GM12878 (cell line): ENCODE results near the gene ABHD18. TPM values are rescaled to one million over a fixed set of nuclear protein-coding genes. Genes with fewer than 3 reads are reported as not detected.

ENCODE experiments used
- BMI1 ChIP-seq: fragments of 450-650 bp; IDR thresholded peaks from 2 replicates; pipeline ENCODE4 v1.6.1; 2016; ENCODE audit warnings: mild to moderate bottlenecking, moderate library complexity, borderline replicate concordance
- CHD1 ChIP-seq: IDR thresholded peaks from 2 replicates; pipeline ENCODE4 v1.6.1; 2012; ENCODE audit warnings: low read depth, low read length, improper control_type of control experiment
- EGR1 ChIP-seq, 2 experiments: IDR thresholded peaks; 1 replicate in 1 of 2; 2 replicates in 1 of 2; pipeline ENCODE4 v1.6.1; 2011 to 2012; ENCODE audit warnings: low read depth in 2 of 2, low read length in 2 of 2, borderline replicate concordance in 1 of 2, mild to moderate bottlenecking in 1 of 2, moderate library complexity in 1 of 2
- FOXM1 ChIP-seq: IDR thresholded peaks from 2 replicates; pipeline ENCODE4 v1.6.1; 2012; ENCODE audit warnings: low read depth, mild to moderate bottlenecking, inconsistent platforms, low read length, moderate library complexity
- HDGF ChIP-seq: fragments of 450-650 bp; IDR thresholded peaks from 2 replicates; pipeline ENCODE4 v1.6.1; 2016; ENCODE audit warnings: antibody characterized with exemption
- MTA2 ChIP-seq: fragments of 450-650 bp; IDR thresholded peaks from 2 replicates; pipeline ENCODE4 v1.6.1; 2016; ENCODE audit warnings: low read depth, mild to moderate bottlenecking, moderate library complexity
- NFYB ChIP-seq: IDR thresholded peaks from 2 replicates; pipeline ENCODE4 v1.6.1; 2011; ENCODE audit warnings: low read depth, mild to moderate bottlenecking, low read length, improper control_type of control experiment, moderate library complexity; ENCODE audit not compliant: insufficient read depth
- PKNOX1 ChIP-seq: fragments of 450-650 bp; IDR thresholded peaks from 2 replicates; pipeline ENCODE4 v1.6.1; 2016; ENCODE audit warnings: mild to moderate bottlenecking
- RAD51 ChIP-seq: fragments of 450-650 bp; IDR thresholded peaks from 2 replicates; pipeline ENCODE4 v1.6.1; 2016; ENCODE audit warnings: moderate library complexity, mild to moderate bottlenecking, inconsistent platforms
- RFX5 ChIP-seq: IDR thresholded peaks from 2 replicates; pipeline ENCODE4 v1.6.1; 2011; ENCODE audit warnings: low read depth, low read length, improper control_type of control experiment
- SIN3A ChIP-seq: IDR thresholded peaks from 2 replicates; pipeline ENCODE4 v1.6.1; 2012; ENCODE audit warnings: low read depth, low read length, improper control_type of control experiment
- SIX5 ChIP-seq: IDR thresholded peaks from 2 replicates; pipeline ENCODE4 v1.6.1; 2011; ENCODE audit warnings: mild to moderate bottlenecking, low read depth, low read length, moderate library complexity; ENCODE audit not compliant: severe bottlenecking
- SMAD1 ChIP-seq: fragments of 450-650 bp; IDR thresholded peaks from 2 replicates; pipeline ENCODE4 v1.6.1; 2018; ENCODE audit warnings: mild to moderate bottlenecking, low read depth; ENCODE audit not compliant: partially characterized antibody
- SREBF1 ChIP-seq: IDR thresholded peaks from 2 replicates; pipeline ENCODE4 v1.6.1; 2012; ENCODE audit warnings: mild to moderate bottlenecking, low read length
- SRF ChIP-seq, 2 experiments: IDR thresholded peaks; 2 replicates each; pipeline ENCODE4 v1.6.1; 2011; ENCODE audit warnings: low read depth in 2 of 2, low read length in 2 of 2, mild to moderate bottlenecking in 1 of 2, moderate library complexity in 1 of 2
- STAT3 ChIP-seq: IDR thresholded peaks from 2 replicates; pipeline ENCODE4 v1.6.1; 2011; ENCODE audit warnings: low read depth, low read length, improper control_type of control experiment
- TBL1XR1 ChIP-seq: IDR thresholded peaks from 2 replicates; pipeline ENCODE4 v1.6.1; 2012; ENCODE audit warnings: low read depth, low read length, improper control_type of control experiment
- ZNF274 ChIP-seq: IDR thresholded peaks from one replicate; pipeline ENCODE4 v1.8.0; 2011; ENCODE audit not compliant: insufficient read length, insufficient read depth
- ZZZ3 ChIP-seq: IDR thresholded peaks from 2 replicates; pipeline ENCODE4 v1.6.1; 2011; ENCODE audit warnings: low read depth; ENCODE audit not compliant: control insufficient read depth, insufficient read length
- polyA plus RNA-seq, 11 experiments: library from polyadenylated mRNA; depleted of rRNA in 4 of 11; unstranded in 6 of 11; stranded (reverse) in 5 of 11; fragments of >200 nt; fragmentation: Nextera tagmentation in 4 of 11; fragmentation: Illumina TruSeq in 1 of 11; extraction: Ambion mirVana in 4 of 11; extraction: Trizol in 1 of 11; gene quantifications; 1 replicate in 1 of 11; 2 replicates in 10 of 11; pipeline versions ENCODE4 v1.2.1 to v1.2.3, GENCODE V29; 2011 to 2016; ENCODE audit warnings: inconsistent platforms in 2 of 11, missing spikeins in 2 of 11, low read depth in 1 of 11
- total RNA-seq, 4 experiments: library from RNA; depleted of rRNA in 3 of 4; stranded (reverse); fragments of >200 nt in 3 of 4; fragmentation: Illumina TruSeq in 1 of 4; extraction: Trizol in 1 of 4; gene quantifications; 2 replicates each; pipeline versions ENCODE4 v1.2.1 to v1.2.3, GENCODE V29; 2013 to 2021
- TF ChIP-seq, protein P1 (sequence below): fragments of 450-650 bp; IDR thresholded peaks from 2 replicates; pipeline ENCODE4 v1.6.1; 2017; ENCODE audit warnings: antibody characterized with exemption, mild to moderate bottlenecking, moderate library complexity
- TF ChIP-seq, protein P2 (sequence below): fragments of 450-650 bp; IDR thresholded peaks from 2 replicates; pipeline ENCODE4 v1.6.1; 2017; ENCODE audit warnings: mild to moderate bottlenecking
- TF ChIP-seq, protein P3 (sequence below): fragments of 450-650 bp; conservative IDR thresholded peaks from 2 replicates; pipeline ENCODE4 v1.6.1; 2017; ENCODE audit warnings: mild to moderate bottlenecking, moderate library complexity

ABHD18 gene
- total and polyA plus RNA-seq, 10 of the 15 experiments (the other 5 are each of a cell fraction or from before 2014, with no cell fraction given) = 3.4 to 13.5 (median 9.6) TPM

DNA sequence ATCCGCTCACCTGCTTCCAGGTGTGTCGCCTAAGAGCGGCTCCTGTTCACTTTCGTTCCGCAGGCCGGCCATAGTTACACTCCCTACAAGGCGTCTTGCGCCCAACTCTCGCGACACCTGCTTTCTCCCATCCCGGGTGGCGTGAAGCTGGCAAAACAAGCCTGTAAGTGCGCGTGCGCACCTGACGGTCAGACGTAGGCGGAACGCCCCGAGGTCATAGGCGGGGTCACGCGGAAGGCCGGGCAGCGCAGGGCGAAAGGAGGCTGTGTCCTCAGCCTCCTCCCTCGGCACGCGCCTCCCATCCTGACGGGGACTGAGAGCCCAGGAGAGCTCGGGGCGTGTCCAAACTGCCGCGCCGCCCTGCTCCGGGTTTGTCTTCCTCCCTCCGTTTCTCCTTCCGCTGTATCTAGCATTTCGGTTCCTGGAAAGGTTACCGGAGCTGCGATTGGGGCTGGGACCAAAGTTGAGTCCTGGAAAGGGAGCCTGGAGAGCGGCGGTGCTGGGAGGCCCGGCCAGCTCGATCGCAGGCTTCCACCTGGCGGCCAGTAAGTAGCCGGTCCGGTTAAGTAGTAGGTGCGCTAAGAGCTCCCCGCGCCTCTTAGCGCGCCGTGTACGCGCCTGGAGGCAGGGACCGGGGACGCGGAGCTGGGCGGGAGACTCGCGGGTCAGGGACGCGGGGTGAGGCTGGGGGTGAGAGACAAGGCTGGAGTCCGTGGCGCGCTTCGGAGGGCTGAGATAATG is at the start of gene ABHD18, which contains the start of gene MFSD8 (continued):
- TF ChIP-seq SIX5 (peak; percentile 6), EGR1 (IDR thresholded peaks at IDR 0.05; ENCODE audit: borderline replicate concordance in 1 of 2, low read depth in 2 of 2, low read length in 2 of 2) (peak in 1 of 2 experiments; percentile 43; a peak in 1 of 3 replicates), SIN3A (no peak; the same call in 1 of the 2 replicates), SMAD1 (no peak), TBL1XR1 (no peak), STAT3 (no peak), SRF (IDR thresholded peaks at IDR 0.05; ENCODE audit: low read depth in 2 of 2, low read length in 2 of 2) (peak; percentile 6 to 44; a peak in 1 of 4 replicates), HDGF (no peak; the same call in 1 of the 2 replicates), RFX5 (no peak), SREBF1 (no peak), NFYB (no peak), ZZZ3 (no peak), BMI1 (no peak), RAD51 (peak; percentile 62), CHD1 (no peak), FOXM1 (no peak), PKNOX1 (peak; percentile 45), MTA2 (no peak), ZNF274 (no peak)
- TF ChIP-seq, protein P1, sequence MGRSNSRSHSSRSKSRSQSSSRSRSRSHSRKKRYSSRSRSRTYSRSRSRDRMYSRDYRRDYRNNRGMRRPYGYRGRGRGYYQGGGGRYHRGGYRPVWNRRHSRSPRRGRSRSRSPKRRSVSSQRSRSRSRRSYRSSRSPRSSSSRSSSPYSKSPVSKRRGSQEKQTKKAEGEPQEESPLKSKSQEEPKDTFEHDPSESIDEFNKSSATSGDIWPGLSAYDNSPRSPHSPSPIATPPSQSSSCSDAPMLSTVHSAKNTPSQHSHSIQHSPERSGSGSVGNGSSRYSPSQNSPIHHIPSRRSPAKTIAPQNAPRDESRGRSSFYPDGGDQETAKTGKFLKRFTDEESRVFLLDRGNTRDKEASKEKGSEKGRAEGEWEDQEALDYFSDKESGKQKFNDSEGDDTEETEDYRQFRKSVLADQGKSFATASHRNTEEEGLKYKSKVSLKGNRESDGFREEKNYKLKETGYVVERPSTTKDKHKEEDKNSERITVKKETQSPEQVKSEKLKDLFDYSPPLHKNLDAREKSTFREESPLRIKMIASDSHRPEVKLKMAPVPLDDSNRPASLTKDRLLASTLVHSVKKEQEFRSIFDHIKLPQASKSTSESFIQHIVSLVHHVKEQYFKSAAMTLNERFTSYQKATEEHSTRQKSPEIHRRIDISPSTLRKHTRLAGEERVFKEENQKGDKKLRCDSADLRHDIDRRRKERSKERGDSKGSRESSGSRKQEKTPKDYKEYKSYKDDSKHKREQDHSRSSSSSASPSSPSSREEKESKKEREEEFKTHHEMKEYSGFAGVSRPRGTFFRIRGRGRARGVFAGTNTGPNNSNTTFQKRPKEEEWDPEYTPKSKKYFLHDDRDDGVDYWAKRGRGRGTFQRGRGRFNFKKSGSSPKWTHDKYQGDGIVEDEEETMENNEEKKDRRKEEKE = no peak
- TF ChIP-seq, protein P2, sequence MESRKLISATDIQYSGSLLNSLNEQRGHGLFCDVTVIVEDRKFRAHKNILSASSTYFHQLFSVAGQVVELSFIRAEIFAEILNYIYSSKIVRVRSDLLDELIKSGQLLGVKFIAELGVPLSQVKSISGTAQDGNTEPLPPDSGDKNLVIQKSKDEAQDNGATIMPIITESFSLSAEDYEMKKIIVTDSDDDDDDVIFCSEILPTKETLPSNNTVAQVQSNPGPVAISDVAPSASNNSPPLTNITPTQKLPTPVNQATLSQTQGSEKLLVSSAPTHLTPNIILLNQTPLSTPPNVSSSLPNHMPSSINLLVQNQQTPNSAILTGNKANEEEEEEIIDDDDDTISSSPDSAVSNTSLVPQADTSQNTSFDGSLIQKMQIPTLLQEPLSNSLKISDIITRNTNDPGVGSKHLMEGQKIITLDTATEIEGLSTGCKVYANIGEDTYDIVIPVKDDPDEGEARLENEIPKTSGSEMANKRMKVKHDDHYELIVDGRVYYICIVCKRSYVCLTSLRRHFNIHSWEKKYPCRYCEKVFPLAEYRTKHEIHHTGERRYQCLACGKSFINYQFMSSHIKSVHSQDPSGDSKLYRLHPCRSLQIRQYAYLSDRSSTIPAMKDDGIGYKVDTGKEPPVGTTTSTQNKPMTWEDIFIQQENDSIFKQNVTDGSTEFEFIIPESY = no peak
- TF ChIP-seq, protein P3, sequence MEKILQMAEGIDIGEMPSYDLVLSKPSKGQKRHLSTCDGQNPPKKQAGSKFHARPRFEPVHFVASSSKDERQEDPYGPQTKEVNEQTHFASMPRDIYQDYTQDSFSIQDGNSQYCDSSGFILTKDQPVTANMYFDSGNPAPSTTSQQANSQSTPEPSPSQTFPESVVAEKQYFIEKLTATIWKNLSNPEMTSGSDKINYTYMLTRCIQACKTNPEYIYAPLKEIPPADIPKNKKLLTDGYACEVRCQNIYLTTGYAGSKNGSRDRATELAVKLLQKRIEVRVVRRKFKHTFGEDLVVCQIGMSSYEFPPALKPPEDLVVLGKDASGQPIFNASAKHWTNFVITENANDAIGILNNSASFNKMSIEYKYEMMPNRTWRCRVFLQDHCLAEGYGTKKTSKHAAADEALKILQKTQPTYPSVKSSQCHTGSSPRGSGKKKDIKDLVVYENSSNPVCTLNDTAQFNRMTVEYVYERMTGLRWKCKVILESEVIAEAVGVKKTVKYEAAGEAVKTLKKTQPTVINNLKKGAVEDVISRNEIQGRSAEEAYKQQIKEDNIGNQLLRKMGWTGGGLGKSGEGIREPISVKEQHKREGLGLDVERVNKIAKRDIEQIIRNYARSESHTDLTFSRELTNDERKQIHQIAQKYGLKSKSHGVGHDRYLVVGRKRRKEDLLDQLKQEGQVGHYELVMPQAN = peak; percentile 78
